ENCODE results near the gene SLC15A4.

SLC15A4 gene

DNA sequence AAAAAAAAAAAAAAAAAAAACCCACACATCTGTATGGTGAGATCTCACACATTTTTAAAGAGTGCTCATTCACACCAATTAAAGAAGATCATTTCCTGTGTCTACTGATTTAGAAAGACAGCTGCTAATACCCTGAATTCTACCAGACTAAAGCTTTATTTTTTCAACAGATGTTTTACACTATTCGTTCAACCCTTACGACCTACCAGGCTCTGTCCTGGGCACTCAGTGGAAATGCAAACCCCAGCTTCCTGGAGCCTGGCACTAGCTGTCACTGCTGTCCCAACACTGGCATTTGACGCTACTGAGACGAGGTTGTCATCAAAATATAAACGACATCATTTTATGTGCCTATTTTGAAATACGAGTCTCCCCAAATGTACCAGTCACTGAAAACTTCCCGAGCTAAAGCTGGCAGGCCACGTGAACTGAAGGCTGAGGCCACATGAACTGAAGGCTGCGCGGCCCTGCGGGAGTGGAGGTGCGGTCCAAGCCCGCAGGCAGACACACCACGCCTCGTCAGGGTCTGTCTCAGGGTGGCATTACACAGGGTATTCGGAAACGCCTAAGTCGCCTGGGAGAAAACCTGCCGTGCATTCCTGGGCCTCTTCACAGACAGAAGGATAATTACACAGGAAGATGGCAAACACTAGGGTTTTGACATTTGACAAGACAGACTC lies 27.2 kb downstream of the SLC15A4 start:
- peaks cover 70% of the 10 kb centered on the region for H3K4me1 Mint-ChIP-seq (ENCODE audit: low read depth)
- H3K4me3 Mint-ChIP-seq, result peak overlapping the region; percentile 10
- H3K27ac Mint-ChIP-seq, result peak overlapping the region; percentile 55
- no peaks in the 10 kb centered on the region for H3K9me3 Mint-ChIP-seq
- peaks cover 92% of the 10 kb centered on the region for H3K36me3 Mint-ChIP-seq (ENCODE audit: low read depth)
- no peaks in the 10 kb centered on the region for H3K27me3 Mint-ChIP-seq

DNA sequence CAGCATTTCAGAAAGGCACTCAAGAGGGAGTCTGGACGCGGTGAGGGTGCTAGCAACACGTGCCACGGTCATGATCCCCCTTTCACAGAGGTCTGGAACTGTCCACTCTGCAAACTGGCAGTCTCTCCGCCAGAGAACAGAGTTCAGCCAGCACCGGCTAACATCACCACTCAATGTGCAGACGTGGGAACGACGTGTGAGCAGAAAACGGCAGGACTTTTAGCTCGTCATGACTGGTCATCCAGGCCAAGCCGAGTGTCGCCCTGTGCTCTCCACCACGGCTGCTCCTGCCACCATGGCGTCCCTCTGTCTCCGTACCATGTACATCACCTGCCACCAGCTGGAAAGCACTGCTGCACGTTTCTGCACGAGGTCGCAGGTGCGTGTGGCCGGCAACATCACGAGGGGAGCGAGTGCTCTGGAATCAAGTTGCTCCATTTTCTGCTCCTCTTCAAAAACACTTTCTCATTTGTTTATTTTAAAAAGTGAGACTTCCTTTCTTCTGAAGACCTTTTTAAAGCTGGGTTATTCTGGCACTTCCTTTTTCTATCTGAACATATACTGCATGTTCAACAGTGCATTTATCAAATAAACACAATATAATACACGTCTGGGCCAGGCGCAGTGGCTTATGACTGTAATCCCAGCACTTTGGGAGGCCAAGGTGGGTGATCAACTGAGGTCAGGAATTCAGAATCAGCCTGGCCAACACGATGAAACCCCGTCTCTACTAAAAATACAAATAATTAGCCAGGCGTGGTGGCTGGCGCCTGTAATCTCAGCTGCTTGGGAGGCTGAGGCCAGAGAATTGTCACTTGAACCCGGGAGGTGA lies 28.0 kb downstream of the SLC15A4 start:
- peaks cover 73% of the 10 kb centered on the region for H3K4me1 Mint-ChIP-seq (ENCODE audit: low read depth)
- H3K27me3 Mint-ChIP-seq, result no peaks in the 10 kb centered on the region
- peaks cover 90% of the 10 kb centered on the region for H3K36me3 Mint-ChIP-seq (ENCODE audit: low read depth)
- H3K4me3 Mint-ChIP-seq, result peak overlapping the region; percentile 10
- peak overlapping the region; percentile 55 for H3K27ac Mint-ChIP-seq
- H3K9me3 Mint-ChIP-seq, result no peaks in the 10 kb centered on the region

DNA sequence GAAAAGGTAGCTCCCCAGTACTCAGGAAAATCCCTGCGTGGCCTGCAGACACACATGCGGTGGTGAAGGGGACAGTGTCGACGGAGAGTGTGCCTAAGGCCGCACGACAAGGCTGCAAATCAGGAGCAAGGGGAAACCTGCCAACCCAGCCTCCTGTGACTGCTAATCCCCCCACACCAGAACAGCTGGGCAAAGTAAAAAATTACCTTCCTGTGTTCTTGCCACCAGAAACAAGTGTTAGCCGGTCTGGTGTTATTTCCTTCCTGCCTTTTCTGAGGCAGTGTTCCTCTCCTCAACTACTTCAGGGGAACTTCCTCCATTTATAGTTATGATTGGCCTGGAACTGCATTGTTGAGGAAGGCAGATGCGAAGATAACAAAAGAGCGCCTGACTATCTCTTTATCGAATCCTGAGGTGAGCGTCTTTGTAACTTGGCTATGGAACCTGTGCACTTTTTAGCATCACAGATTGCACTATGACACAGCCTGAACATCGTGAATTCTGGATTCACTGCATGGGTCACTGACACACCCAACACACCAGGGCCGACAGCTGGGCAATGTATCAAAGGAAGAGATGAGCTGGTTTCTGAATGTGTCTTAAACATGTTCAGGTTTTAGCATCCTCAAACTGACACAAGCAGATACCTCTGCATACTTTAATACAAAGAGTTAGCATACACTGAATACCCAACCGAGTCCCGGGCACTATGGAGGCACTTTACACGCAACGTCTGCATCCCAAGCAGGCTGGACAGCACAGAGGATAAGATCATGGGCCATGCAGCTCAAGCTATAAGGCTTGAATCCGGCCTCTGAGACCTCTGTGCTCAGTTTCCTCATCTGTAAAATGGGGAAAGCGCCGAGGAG lies 28.9 kb downstream of the SLC15A4 start:
- H3K4me1 Mint-ChIP-seq (ENCODE audit: low read depth), result peaks cover 73% of the 10 kb centered on the region
- H3K9me3 Mint-ChIP-seq, result no peaks in the 10 kb centered on the region
- peak overlapping the region; percentile 28 for H3K4me3 Mint-ChIP-seq
- peak overlapping the region; percentile 51 for H3K27ac Mint-ChIP-seq
- H3K27me3 Mint-ChIP-seq, result no peaks in the 10 kb centered on the region
- peaks cover 81% of the 10 kb centered on the region for H3K36me3 Mint-ChIP-seq (ENCODE audit: low read depth)

DNA sequence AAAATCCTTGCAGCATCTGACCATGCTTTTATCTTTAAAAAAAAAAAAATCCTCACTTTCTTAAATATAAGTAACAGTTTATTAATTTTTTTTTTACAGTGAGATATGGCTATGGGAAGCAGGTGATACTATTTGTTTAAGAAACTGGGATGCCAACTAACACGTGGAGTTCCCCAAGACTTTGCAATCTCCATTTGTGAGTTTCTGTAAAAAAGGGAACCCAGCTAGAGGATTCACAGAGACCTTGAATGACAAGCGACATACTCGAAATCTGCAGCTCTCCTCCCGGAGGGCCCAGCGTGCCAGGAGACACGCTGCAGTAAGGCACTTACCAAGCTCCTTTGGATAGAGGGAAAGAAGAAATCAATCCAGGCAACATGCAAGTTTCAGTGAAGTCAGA lies 30.1 kb downstream of the SLC15A4 start:
- peak overlapping the region; percentile 78 for H3K27ac Mint-ChIP-seq
- H3K9me3 Mint-ChIP-seq, result no peaks in the 10 kb centered on the region
- H3K27me3 Mint-ChIP-seq, result no peaks in the 10 kb centered on the region
- peak overlapping the region; percentile 16 for H3K4me3 Mint-ChIP-seq
- peaks cover 79% of the 10 kb centered on the region for H3K4me1 Mint-ChIP-seq (ENCODE audit: low read depth)
- H3K36me3 Mint-ChIP-seq (ENCODE audit: low read depth), result peaks cover 70% of the 10 kb centered on the region

DNA sequence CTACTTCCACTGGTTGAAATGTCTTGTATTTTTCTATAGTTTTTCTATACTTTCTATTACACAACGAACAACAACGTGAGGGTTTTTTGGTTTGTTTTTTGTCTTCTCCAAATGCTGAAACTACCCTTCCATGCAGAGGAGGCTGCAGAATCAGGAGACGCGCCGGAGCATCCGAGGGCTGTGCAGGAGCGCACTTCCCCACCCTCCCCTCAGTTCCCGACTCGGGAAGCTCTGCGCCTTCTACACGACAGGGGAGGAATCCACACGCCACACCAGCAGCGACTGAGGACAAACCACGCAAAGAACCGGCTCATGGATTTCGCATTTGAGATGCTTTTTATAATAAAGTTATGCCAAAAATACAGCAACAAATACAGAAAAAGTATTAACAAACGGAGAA lies 30.9 kb downstream of the SLC15A4 start:
- Mint-ChIP-seq H3K27ac (no peak overlapping the region), H3K9me3 (no peaks in the 10 kb centered on the region), H3K4me1 (ENCODE audit: low read depth) (peaks cover 74% of the 10 kb centered on the region), H3K4me3 (no peak overlapping the region), H3K27me3 (no peaks in the 10 kb centered on the region), H3K36me3 (ENCODE audit: low read depth) (peaks cover 62% of the 10 kb centered on the region)

DNA sequence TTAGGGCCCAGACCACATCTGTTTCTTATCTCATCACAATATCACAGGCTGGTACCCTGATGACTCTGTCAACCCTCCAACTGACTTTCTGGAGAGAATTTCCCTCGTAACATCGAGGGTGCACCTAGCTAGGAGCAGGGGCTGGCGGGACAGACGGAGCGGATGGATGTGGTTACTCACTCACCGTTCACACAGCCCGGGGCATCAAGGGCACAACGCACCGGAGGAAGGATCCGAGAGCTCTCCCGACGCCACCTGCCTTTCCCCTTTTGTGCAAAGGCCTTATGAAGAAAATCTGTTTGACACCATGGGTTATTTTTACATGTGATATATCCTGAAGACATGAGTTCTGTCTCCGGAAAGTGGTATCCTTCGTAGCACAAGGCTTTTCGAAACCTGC lies 31.4 kb downstream of the SLC15A4 start:
- H3K36me3 Mint-ChIP-seq (ENCODE audit: low read depth), result peaks cover 57% of the 10 kb centered on the region
- no peaks in the 10 kb centered on the region for H3K27me3 Mint-ChIP-seq
- H3K4me3 Mint-ChIP-seq, result no peak overlapping the region
- H3K4me1 Mint-ChIP-seq (ENCODE audit: low read depth), result peaks cover 69% of the 10 kb centered on the region
- no peaks in the 10 kb centered on the region for H3K9me3 Mint-ChIP-seq
- H3K27ac Mint-ChIP-seq, result peak overlapping the region; percentile 52

DNA sequence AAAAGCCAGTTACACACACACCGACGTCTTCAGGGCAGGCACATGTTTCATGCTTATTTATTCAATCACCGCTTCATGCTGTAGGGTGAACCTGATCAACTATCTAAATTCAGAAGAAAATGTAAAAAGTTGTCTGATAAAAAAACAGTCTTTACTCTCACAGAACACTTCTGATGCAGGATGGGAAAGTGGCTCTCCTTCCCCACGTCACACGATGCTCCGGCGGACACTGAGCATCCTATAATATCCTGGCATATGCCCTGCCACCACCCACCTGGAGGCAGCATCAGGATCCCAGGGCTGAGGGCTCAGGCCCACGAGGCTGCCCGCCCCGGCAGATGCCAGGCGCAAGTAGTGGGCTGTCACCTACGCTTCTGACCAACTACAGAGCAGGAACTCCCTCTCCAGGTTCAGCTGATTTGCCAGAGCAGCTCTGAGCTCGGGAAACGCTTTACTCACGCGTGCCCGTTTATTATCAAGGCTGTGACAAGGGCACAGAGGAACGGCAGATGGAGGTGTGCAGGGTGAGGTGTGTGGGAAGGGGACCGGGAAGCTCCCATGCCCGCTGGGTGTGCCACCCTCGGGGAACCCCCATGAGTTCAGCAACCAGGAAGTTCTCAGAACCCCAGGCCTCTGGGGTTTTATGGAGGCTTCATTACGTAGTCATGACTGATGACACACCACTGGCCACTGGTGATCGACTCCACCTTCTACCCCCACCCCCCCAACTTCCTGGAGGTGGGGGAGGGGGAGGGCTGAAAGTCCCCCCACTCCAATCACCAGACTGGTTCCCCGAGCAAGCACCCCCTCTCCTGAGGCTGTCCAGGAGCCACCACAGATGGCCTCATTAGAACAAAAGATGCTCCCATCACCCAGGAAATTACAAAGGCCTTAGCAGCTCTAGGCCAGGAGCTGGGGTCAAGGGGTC lies 32.1 kb downstream of the SLC15A4 start:
- Mint-ChIP-seq H3K36me3 (ENCODE audit: low read depth) (peaks cover 50% of the 10 kb centered on the region), H3K4me3 (no peak overlapping the region)

DNA sequence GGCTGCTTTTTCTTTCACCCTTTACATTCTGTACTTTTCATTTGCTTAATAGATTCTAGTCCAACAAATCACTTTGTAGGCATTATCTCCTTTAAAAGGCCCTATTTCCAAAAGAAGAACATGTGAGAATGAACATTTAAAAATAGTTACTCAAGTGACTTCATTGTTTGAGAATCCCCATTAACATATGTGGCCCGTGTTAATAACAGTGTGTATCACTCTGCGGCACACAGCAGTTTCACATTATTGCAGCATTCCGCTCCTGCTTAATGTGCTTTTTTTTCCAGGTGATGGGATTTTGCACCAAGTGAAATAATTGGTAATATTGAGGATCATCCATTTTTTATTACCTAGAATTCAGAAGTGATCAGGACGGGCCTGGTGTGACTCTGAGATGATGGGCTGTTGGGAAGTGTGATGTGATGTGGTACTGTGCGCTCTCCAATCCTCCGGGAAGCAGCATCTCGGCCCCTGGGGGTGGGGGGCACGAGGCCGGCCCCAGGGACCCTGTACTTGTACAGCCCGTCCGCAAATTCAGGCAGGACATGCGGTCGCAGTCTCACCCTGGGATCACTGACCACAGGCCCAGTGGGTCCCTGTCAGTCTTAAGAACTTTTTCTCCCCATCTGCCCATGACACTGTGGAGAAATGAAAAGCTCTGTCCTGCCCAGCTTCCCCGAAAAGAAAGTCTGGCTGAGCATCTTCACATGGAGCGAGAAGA lies 32.9 kb downstream of the SLC15A4 start:
- Mint-ChIP-seq H3K9me3 (no peaks in the 10 kb centered on the region), H3K4me3 (no peak overlapping the region), H3K27ac (no peak overlapping the region), H3K36me3 (ENCODE audit: low read depth) (peaks cover 41% of the 10 kb centered on the region), H3K4me1 (ENCODE audit: low read depth) (peaks cover 54% of the 10 kb centered on the region), H3K27me3 (no peaks in the 10 kb centered on the region)

More for the DNA sequence above, 32.1 kb downstream of the SLC15A4 start:
- Mint-ChIP-seq H3K27me3 (no peaks in the 10 kb centered on the region), H3K9me3 (no peaks in the 10 kb centered on the region), H3K4me1 (ENCODE audit: low read depth) (peaks cover 62% of the 10 kb centered on the region), H3K27ac (peak overlapping the region; percentile 52)

DNA sequence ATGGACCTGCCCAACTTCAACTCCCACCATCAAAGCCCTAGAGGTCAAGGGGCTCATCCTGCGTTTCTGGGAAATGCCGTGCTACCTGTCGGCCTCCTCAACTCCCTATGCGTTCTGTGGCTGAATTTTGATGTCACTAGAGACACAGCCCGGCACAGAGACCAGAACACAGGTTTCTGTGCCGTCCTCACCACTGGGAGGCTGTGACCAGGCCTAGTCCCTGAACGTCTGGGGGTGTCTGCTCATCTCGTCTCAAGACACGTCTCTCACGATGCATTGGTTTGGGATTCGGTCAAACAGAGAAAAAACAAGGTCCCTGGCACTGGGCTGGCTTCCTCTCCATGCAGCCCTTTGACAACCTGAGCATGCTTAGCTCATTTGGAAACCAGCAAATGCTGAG lies 33.5 kb downstream of the SLC15A4 start:
- Mint-ChIP-seq H3K4me1 (ENCODE audit: low read depth) (peaks cover 48% of the 10 kb centered on the region), H3K27me3 (no peaks in the 10 kb centered on the region), H3K4me3 (no peak overlapping the region), H3K27ac (no peak overlapping the region), H3K9me3 (no peaks in the 10 kb centered on the region), H3K36me3 (ENCODE audit: low read depth) (peaks cover 37% of the 10 kb centered on the region)

DNA sequence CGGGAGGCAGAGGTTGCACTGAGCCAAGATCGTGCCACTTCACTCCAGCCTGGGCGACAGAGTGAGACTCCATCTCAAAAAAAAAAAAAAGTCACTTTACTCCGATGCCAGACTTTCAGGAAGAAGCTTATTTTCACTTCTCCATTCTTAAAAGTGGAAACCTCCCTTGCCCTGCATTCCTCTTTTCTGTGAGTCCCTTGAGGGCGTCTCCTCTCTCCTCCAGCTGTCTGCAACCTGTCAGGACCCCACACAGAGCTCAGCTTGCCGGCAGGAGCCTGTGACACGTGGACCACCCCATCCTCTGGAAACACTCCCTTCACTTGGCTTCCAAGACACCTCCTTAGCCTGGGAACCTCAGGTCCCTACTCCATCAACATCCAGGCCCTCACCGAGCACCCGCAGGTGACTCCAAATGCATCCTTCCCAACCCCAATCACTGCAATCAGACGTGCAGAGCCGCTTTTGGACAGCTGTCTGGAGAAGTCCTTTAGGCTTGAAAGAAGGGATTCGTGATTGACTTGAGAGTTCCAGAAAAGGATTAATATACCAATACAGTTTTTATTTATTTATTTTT lies 34.3 kb downstream of the SLC15A4 start:
- Mint-ChIP-seq H3K9me3 (no peaks in the 10 kb centered on the region), H3K27ac (peak overlapping the region; percentile 74), H3K4me3 (no peak overlapping the region), H3K36me3 (ENCODE audit: low read depth) (peaks cover 30% of the 10 kb centered on the region), H3K4me1 (ENCODE audit: low read depth) (peaks cover 40% of the 10 kb centered on the region), H3K27me3 (no peaks in the 10 kb centered on the region)

DNA sequence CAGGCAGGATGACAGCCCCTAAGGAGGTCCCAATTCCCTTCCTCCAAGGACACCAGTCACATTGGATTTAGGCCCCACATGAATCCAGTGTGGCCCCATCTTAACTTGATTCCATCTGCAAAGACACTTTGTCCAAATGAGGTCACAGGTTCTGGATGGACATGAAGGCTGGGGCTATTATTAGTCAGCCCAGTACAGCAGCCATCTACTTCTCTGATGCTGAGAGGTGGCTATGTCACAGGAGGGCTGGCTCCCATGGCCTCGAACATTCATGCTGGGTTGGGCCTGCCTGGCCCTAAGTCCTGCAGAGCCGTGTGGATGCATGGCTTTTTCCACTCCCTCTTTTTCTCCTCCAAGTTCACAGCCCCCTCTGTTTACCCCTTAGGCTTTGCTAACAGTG lies 35.9 kb downstream of the SLC15A4 start:
- Mint-ChIP-seq H3K4me3 (no peak overlapping the region), H3K27me3 (no peaks in the 10 kb centered on the region), H3K36me3 (ENCODE audit: low read depth) (peaks cover 14% of the 10 kb centered on the region), H3K9me3 (no peaks in the 10 kb centered on the region), H3K27ac (no peak overlapping the region), H3K4me1 (ENCODE audit: low read depth) (peaks cover 40% of the 10 kb centered on the region)

DNA sequence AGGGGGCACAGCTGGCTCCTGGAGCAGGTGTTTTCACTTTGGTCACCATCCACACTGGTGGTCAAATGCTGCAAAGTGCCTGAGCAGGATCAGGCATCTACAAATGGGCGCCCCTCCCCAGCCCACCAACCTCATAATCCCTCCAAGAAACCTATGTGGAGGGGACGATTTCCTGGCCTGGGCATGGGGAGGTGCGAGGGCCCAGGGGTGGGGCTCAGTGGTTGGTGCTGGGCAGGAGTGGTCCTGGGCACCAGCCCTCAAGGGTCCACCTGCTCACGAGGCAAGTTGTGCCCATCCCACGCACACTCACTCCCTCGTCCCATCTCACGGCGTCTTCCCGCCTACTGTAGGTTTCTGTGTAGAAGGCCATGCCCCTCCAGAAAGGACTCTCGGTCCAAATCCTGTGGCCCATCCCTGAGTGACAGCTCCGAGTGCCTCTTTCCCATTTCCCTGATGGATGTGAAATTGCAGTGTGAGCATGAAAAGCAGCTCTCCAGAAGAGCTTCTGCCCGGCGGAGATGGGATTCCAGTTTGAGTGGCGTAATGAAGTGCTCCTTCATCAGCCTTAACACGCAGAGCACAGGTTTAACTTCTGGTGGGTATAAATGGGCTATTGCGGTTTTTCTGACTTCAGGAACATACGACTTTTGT lies 36.9 kb downstream of the SLC15A4 start:
- peaks cover 6% of the 10 kb centered on the region for H3K36me3 Mint-ChIP-seq (ENCODE audit: low read depth)
- H3K4me3 Mint-ChIP-seq, result no peak overlapping the region
- no peaks in the 10 kb centered on the region for H3K27me3 Mint-ChIP-seq
- no peak overlapping the region for H3K27ac Mint-ChIP-seq
- peaks cover 36% of the 10 kb centered on the region for H3K4me1 Mint-ChIP-seq (ENCODE audit: low read depth)
- no peaks in the 10 kb centered on the region for H3K9me3 Mint-ChIP-seq
